ENCODE measurements around the gene ATP6V1B1. TPM values are rescaled to one million over a fixed set of nuclear protein-coding genes. Genes with fewer than 3 reads are reported as not detected.

ATP6V1B1 gene
- total and polyA plus RNA-seq, 2 experiments from 2014 or later, result not detected

GRCh38 chr2:70943205-70943871 is 7.6 kb downstream of the ATP6V1B1 start (continued):
- no peak for TF ChIP-seq ZNF462 (CRISPR knock-in tag; IDR thresholded peaks at IDR 0.05)
- no peak for TF ChIP-seq REST (IDR thresholded peaks at IDR 0.05; ENCODE audit: unreplicated experiment)

DNA sequence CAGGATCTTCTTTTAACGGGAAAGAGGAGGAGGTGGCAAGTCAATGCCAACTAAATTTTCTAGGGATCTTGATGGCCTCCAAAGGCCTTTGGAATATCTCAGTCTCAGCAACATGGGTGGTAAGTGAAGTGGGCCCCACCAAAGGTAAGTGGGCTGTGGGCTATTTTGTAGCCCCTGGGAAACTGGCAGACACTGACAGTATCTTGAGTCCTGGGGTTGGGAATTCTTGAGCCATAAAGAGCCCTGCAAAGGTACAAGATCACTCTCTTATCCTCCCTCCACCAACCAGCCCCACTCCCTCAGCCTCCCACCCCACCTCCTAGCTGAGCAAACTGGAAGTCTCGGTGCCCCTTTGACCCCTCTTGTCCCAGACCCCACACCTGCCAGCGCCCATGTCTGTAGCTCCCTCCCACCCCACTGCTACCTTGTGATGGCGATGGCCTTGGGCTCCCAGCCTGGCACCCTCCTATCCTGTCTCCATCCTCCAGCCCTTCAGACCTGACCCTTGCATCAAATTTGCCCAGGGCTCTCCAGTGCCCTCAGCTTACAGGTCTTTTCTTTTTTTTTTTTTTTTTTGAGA is 8.5 kb downstream of the ATP6V1B1 start:
- Mint-ChIP-seq H3K4me3 (no peak overlapping the region), H3K9me3 (no peaks in the 10 kb centered on the region), H3K4me1 (peaks cover 31% of the 10 kb centered on the region), H3K27ac (no peak overlapping the region), H3K36me3 (ENCODE audit: low read depth) (no peaks in the 10 kb centered on the region), H3K27me3 (ENCODE audit: insufficient read depth, low read depth, poor library complexity) (peaks cover 60% of the 10 kb centered on the region)
- Histone ChIP-seq H3K27ac (ENCODE audit: low read depth) (no peak overlapping the region), H4K20me1 (replicated peaks; ENCODE audit: insufficient read depth) (no peaks in the 10 kb centered on the region), H3K4me1 (ENCODE audit: insufficient read depth) (peaks cover 18% of the 10 kb centered on the region), H2AFZ (no peak overlapping the region; the same call in 1 of the 2 replicates), H3K4me2 (no peak overlapping the region), H3K79me2 (replicated peaks; ENCODE audit: insufficient read depth) (no peaks in the 10 kb centered on the region), H3K4me3 (no peak overlapping the region), H3F3A (replicated peaks; ENCODE audit: low read depth) (no peaks in the 10 kb centered on the region), H3K27me3 (ENCODE audit: insufficient read depth) (peaks cover 86% of the 10 kb centered on the region), H3K36me3 (ENCODE audit: insufficient read depth) (no peaks in the 10 kb centered on the region), H3K9me2 (ENCODE audit: insufficient read depth) (no peaks in the 10 kb centered on the region)
- TF ChIP-seq STAT1 (IDR thresholded peaks at IDR 0.05; ENCODE audit: unreplicated experiment), result no peak
- TF ChIP-seq, protein P1, sequence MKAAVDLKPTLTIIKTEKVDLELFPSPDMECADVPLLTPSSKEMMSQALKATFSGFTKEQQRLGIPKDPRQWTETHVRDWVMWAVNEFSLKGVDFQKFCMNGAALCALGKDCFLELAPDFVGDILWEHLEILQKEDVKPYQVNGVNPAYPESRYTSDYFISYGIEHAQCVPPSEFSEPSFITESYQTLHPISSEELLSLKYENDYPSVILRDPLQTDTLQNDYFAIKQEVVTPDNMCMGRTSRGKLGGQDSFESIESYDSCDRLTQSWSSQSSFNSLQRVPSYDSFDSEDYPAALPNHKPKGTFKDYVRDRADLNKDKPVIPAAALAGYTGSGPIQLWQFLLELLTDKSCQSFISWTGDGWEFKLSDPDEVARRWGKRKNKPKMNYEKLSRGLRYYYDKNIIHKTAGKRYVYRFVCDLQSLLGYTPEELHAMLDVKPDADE (IDR thresholded peaks at IDR 0.05), result no peak
- TF ChIP-seq, protein P2, sequence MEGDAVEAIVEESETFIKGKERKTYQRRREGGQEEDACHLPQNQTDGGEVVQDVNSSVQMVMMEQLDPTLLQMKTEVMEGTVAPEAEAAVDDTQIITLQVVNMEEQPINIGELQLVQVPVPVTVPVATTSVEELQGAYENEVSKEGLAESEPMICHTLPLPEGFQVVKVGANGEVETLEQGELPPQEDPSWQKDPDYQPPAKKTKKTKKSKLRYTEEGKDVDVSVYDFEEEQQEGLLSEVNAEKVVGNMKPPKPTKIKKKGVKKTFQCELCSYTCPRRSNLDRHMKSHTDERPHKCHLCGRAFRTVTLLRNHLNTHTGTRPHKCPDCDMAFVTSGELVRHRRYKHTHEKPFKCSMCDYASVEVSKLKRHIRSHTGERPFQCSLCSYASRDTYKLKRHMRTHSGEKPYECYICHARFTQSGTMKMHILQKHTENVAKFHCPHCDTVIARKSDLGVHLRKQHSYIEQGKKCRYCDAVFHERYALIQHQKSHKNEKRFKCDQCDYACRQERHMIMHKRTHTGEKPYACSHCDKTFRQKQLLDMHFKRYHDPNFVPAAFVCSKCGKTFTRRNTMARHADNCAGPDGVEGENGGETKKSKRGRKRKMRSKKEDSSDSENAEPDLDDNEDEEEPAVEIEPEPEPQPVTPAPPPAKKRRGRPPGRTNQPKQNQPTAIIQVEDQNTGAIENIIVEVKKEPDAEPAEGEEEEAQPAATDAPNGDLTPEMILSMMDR (conservative IDR thresholded peaks at IDR 0.05; ENCODE audit: low read depth in 2 of 2), result no peak
- DNase-seq (ENCODE audit: low spot score) (no peak), ATAC-seq (no peak)
